Measurements from ENCODE around the gene FCSK.
"Not testable (repeated sequence)": the region's sequence is repeated elsewhere in the genome, so short reads cannot be mapped to it uniquely, and the experiment has no call there.

The FCSK gene

GRCh38 chr16:70454222-70455034 lies at the start of gene FCSK:
TSS of gene FCSK (plus strand) at chr16:70454595. CDS start at chr16:70463191, 8,596 bp downstream.
- peak; percentile 93 for DNase-seq (ENCODE audit: low spot score)

- DNase-seq (ENCODE audit: low spot score): not testable (repeated sequence)
Measured at GRCh38 chr16:70406104-70406503, 48.3 kb upstream of the FCSK start.

- no peak for DNase-seq (ENCODE audit: low spot score)
Measured at GRCh38 chr16:70407811-70408274, 46.6 kb upstream of the FCSK start.

- no peak for DNase-seq (ENCODE audit: low spot score)
Measured at GRCh38 chr16:70410734-70411133, 43.7 kb upstream of the FCSK start.

GRCh38 chr16:70412385-70412784 lies 42.0 kb upstream of the FCSK start:
- no peak for DNase-seq (ENCODE audit: low spot score)

GRCh38 chr16:70413572-70413971 lies 40.8 kb upstream of the FCSK start:
- not testable (repeated sequence) for DNase-seq (ENCODE audit: low spot score)

- no peak for DNase-seq (ENCODE audit: low spot score)
Measured at GRCh38 chr16:70416748-70417616, 37.4 kb upstream of the FCSK start.

- DNase-seq (ENCODE audit: low spot score): no peak
Measured at GRCh38 chr16:70417661-70418060, 36.7 kb upstream of the FCSK start.

- DNase-seq (ENCODE audit: low spot score): no peak
Measured at GRCh38 chr16:70418274-70418992, 36.0 kb upstream of the FCSK start.

GRCh38 chr16:70418993-70419318 lies 35.4 kb upstream of the FCSK start:
- no peak for DNase-seq (ENCODE audit: low spot score)

GRCh38 chr16:70419384-70420327 lies 34.7 kb upstream of the FCSK start:
- no peak for DNase-seq (ENCODE audit: low spot score)

GRCh38 chr16:70421014-70421413 lies 33.4 kb upstream of the FCSK start:
- no peak for DNase-seq (ENCODE audit: low spot score)

GRCh38 chr16:70421473-70422311 lies 32.7 kb upstream of the FCSK start:
- DNase-seq (ENCODE audit: low spot score): no peak

GRCh38 chr16:70422543-70422942 lies 31.9 kb upstream of the FCSK start:
- no peak for DNase-seq (ENCODE audit: low spot score)

- DNase-seq (ENCODE audit: low spot score): no peak
Measured at GRCh38 chr16:70427786-70428177, 26.6 kb upstream of the FCSK start.

GRCh38 chr16:70428178-70428998 lies 26.0 kb upstream of the FCSK start:
- DNase-seq (ENCODE audit: low spot score): peak; percentile 79

- DNase-seq (ENCODE audit: low spot score): no peak
Measured at GRCh38 chr16:70429888-70430666, 24.3 kb upstream of the FCSK start.

GRCh38 chr16:70430667-70431536 lies 23.5 kb upstream of the FCSK start:
- peak; percentile 75 for DNase-seq (ENCODE audit: low spot score)
